HG02678 (cell line): Measurements from ENCODE around the gene ZDHHC7.
"Not testable (repeated sequence)": the region's sequence is repeated elsewhere in the genome, so short reads cannot be mapped to it uniquely, and the experiment has no call there.

Experiments
- ATAC-seq: cut with Tn5 transposase; IDR thresholded peaks from one replicate; pipeline ENCODE4 v1.9.1; 2021; ENCODE audit warnings: mild to moderate bottlenecking, moderate library complexity; ENCODE audit not compliant: unreplicated experiment

The ZDHHC7 gene

DNA sequence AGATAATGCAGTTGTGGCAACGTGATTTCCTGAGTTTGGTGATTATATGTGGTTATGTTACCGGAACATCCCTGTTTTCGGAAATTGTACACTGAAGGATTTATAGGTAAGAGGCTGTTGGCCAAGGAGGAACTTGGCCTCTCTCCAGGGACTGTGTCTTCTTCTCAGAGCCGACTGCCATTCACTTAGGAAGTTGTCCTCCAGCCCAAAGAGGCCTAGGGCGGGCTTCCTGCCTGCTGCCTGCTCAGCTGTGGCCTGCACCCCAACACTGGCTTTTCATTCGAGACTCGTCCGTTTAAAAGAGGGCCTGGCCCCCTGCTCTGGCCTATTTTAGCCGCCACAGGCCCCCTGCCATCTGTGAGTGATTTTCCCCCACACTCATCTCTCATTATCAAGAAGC, 64.3 kb downstream of the ZDHHC7 start:
- ATAC-seq: no peak

DNA sequence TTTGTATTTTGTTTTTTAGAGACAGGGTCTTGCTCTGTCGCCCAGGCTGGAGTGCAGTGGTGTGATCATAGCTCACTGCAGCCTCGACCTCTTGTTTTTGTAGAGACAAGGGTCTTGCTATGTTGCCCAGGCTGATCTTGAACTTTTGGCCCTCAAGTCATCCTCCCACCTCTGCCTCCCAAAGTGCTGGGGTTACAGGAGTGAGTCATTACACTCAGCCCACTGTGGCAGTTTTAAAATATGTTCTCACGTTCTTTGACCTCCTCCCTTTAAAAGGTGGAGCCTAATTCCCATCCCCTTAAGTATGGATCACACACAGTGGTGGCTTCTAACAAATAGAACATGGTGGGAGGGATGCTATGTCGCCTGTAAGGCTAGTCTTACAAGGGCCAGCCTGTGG, 67.7 kb downstream of the ZDHHC7 start:
- ATAC-seq: no peak

DNA sequence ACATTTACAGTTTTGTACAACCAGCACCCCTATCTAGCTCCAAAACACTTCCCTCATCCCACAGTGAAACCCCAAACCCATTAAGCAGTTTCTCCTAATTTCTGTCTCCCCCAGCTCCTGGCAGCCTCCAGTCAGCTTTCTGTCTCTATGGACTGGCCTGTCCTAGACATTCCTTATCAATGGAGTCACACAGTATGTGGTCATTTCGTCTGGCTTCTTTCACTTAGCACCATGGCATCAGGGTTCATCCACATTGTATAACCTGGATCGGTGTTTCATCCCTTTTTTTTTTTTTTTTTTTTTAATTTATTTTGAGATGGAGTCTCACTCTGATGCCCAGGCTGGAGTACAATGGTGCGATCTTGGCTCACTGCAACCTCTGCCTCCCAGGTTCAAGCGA, 68.5 kb downstream of the ZDHHC7 start:
- no peak for ATAC-seq

DNA sequence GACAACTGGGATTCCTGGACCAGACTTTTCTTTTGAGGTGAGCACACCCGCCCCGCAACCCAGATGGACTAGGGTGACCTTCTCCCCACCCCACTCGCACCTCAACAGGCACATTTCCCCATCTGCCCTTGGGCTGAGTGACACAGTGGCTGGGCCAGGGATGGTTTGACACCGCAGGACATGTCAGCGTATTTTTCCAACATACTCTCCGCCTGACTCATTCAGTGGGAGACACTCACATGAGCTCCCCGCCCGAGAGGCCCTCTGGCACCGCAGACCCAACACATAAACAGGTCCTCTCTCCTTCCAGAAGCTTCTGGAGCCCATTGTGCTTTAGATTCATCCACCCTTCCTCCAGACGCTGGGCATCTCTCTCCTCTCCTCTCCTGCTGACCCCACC, 69.4 kb downstream of the ZDHHC7 start:
- ATAC-seq: no peak

- no peak for ATAC-seq
Measured at GRCh38 chr16:84940670-84941551, 70.4 kb downstream of the ZDHHC7 start.

DNA sequence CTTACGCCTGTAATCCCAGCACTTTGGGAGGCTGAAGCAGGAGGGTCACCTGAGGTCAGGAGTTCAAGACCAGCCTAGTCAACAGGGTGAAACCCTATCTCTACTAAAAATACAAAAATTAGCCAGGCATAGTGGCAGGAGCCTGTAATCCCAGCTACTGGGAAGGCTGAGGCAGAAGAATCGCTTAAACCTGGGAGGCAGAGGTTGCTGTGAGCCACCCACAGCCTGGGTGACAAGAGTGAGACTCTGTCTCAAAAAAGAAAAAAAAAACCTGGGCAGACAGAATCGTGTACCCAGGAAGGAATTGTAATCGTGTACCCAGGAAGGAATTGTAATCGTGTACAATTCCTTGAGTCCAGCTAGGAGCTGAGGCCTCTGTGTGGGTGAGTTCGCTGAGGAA, 72.7 kb downstream of the ZDHHC7 start:
- ATAC-seq: not testable (repeated sequence)

GRCh38 chr16:84937196-84938005, 73.9 kb downstream of the ZDHHC7 start:
- no peak for ATAC-seq

GRCh38 chr16:84933774-84934631, 77.3 kb downstream of the ZDHHC7 start:
- no peak for ATAC-seq

- no peak for ATAC-seq
Measured at GRCh38 chr16:84932681-84933080, 78.7 kb downstream of the ZDHHC7 start.

- ATAC-seq: no peak
Measured at GRCh38 chr16:84931506-84931905, 79.8 kb downstream of the ZDHHC7 start.

- ATAC-seq: no peak
Measured at GRCh38 chr16:84931107-84931494, 80.2 kb downstream of the ZDHHC7 start.

DNA sequence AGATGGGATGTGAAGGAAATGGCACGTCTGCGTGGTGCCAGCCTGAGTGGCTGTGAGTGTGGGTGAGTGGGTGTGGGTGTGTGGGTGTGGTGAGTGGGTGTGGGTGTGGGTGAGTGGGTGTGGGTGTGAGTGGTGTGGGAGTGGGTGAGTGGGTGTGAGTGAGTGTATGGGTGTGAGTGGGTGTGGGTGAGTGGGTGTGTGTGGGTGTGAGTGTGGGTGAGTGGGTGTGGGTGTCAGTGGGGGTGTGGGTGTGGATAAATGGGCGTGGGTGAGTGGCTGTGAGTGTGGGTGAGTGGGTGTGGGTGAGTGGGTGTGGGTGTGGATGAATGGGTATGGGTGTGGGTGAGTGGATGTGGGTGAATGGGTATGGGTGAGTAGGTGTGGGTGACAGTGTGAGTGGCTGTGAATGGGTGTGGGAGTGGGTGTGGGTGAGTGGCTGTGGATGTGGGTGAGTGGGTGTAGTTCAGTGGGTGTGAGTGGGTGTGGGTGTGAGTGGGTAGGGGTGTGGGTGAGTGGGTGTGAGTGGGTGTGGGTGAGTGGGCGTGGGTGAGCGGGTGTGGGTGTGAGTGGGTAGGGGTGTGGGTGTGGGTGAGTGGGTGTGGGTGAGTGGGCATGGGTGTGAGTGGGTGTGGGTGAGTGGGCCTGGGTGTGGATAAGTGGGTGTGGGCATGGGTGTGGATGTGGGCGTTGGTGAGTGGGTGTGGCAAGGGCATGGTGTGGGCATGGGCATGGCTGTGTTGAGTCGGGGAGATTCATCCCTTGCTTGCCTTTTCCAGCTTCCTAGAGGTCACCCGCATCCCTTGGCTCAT, 80.8 kb downstream of the ZDHHC7 start:
- ATAC-seq: no peak

GRCh38 chr16:84929421-84930297, 81.7 kb downstream of the ZDHHC7 start:
- no peak for ATAC-seq

DNA sequence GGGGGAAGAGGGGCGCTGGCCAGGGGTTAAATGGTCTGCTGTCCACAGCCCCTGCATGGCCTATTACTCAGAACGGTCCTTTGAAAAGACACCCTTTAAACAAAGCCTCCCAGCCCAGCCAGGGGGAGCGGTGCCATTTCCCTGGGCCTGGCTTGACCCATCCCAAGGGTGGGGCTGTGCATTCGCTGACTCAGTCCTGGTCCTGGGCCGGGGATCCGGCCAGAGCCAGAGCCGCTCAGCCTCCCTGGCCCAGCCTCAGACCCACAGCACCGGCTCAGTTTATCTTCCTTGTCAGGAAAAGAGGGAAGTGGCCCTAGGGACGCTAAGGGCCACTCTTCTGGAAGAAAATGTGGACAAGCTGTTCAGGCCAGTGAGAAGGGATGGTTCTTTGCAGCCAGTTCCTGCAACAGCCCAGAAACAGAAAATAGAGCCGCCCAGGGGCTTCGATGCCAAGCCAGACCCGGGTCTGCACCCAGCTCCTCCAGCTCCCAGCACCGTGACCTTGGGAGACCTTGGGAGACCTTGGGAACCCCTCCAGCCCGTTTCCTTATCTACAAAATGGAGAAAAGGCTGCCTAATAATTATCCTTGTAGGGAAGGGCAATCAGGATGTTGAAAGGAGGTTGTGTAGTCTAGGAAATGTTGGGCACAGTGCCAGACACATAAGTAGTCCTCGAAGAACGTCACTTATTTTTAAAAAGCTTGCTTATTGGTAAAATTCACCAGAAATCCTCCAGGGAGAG, 82.5 kb downstream of the ZDHHC7 start:
- ATAC-seq: no peak

DNA sequence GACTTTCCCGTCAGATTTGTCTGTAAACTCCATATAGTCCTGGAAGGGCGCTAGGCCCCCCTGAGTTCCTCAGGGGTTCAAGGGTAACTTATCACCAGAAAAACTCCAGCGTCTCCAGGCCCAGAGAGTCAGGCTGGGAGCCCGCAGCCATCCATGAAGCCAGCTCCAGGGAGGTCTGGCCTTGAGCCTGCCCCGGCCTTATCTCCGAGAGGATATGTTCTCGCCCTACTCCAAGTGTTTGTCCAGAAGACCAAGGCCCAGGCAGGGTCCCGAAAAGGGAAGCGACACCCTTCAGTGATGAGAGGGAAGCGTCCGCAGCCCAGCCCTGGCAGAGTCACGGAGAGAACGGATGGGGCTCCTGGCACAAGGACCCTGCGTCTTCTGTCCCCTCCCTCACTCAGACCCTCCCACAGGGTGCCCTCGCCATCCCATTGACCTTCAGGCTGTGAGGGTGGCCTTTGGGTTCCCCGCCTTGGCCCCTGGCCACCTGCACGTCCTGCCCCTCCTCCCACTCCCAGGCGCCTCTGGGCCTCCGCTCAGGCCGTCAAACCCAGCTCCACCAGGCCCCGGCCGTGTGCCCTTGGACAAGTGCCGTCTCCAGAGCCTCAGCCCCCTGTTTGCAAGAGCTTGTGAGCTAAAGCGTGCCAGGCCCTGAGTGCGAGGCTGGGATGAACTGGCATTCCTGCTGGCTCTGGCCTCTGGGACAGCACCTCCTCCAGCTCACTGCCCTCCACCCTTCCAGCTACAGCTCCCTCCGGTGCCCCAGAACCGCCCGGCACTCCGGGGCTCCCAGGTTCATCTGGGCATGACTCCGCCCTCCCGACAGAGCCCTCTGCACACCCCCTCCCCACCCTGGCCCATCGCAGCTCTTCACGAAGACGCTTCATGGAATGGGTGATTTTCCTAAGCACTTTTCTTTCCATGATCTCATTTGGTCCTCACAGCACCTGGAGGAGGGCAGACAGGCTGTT, 83.4 kb downstream of the ZDHHC7 start:
- no peak for ATAC-seq

DNA sequence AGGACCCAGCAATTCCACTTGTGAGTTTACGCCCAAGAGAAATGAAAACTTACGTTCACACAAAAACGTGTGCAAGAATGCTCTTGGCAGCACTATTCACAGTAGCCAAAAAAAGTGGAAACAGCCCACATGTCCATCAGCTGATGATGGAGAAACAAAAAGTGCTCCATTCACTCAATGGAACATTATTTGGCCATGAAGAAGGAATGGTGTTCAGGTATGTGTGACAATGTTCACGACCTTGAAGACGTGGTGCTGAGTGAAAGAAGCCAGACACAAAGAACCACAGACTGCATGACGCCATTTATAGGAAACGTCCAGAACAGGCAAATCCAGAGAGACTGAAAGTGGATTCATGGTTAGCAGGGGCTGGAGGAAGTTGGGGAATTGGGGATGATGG, 84.9 kb downstream of the ZDHHC7 start:
- no peak for ATAC-seq

GRCh38 chr16:84925773-84926372, 85.5 kb downstream of the ZDHHC7 start:
- ATAC-seq: no peak
